Neural crest cell (in vitro differentiated cells): ENCODE results near the gene SLC10A6. TPM values are rescaled to one million over a fixed set of nuclear protein-coding genes. Genes with fewer than 3 reads are reported as not detected.

Source experiments
- DNase-seq: peaks from one replicate; pipeline ENCODE4 v3.0.0; 2021; ENCODE audit warnings: low read depth, mixed read lengths, low spot score
- H3K27ac Mint-ChIP-seq: one replicate; pipeline ENCODE4 v1.8.0; 2021; ENCODE audit warnings: mild to moderate bottlenecking, mixed read lengths; ENCODE audit not compliant: unreplicated experiment
- H3K27me3 Mint-ChIP-seq: 2 replicates; pipeline ENCODE4 v1.8.0; 2021; ENCODE audit warnings: low read depth, mild to moderate bottlenecking, mixed read lengths
- H3K36me3 Mint-ChIP-seq: 2 replicates; pipeline ENCODE4 v1.8.0; 2021; ENCODE audit warnings: low read depth, mild to moderate bottlenecking, mixed read lengths
- H3K4me1 Mint-ChIP-seq: 2 replicates; pipeline ENCODE4 v1.8.0; 2021; ENCODE audit warnings: mixed read lengths
- H3K4me3 Mint-ChIP-seq: one replicate; pipeline ENCODE4 v1.8.0; 2021; ENCODE audit warnings: mild to moderate bottlenecking, mixed read lengths
- H3K9me3 Mint-ChIP-seq: 2 replicates; pipeline ENCODE4 v1.8.0; 2021; ENCODE audit warnings: mixed read lengths
- total RNA-seq: library from RNA; stranded (reverse); gene quantifications from 2 replicates; pipeline ENCODE4 v1.2.1, GENCODE V29; 2021
- TF ChIP-seq, protein P1 (sequence below): fragments of 200-600 bp; sonication (generic); conservative IDR thresholded peaks from 2 replicates; pipeline ENCODE4 v1.5.0; 2021; ENCODE audit warnings: antibody characterized with exemption, mild to moderate bottlenecking

SLC10A6 gene
- total RNA-seq, 1 donor from 2014 or later: not detected

DNA sequence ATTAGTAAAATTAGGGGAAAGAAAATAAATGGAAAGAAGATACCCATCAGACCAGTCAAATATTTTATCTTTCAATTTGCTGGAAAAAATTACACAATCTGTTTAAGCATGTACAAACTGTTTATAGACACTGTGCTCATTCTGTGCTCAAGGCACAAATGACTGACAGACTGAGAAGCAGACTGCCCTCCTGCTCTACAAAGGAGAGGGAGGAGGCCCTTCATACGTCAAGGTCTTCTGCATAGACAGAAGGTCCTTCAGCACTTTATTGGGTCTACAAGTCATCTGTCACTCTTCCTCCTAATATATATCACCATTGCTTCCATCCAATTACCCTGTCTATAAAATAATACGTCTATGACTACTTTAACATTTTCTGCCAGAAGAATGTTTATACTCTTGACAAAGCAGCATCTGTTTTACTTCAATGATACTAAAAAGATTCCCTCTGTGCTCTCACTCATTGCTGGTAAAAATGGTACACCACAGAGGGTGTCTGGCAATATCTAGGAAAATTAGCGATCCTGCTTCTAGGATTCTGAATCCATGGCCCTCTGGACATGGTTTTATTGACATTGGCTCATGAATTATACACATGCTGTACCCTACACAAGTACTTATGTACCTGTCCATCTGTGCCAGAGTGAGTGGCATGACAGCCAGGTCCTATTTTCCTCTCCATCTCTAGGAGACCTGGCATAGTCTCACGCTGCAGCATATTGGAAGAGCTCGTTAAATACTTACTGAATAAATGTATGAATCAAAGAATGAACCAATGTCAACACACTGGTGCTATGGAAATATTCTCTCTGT, 11.3 kb downstream of the SLC10A6 start:
- Mint-ChIP-seq H3K27ac (no peak overlapping the region), H3K4me1 (no peaks in the 10 kb centered on the region), H3K27me3 (no peaks in the 10 kb centered on the region), H3K4me3 (no peak overlapping the region), H3K9me3 (no peaks in the 10 kb centered on the region), H3K36me3 (no peaks in the 10 kb centered on the region)
- no peak for DNase-seq
- TF ChIP-seq, protein P1, sequence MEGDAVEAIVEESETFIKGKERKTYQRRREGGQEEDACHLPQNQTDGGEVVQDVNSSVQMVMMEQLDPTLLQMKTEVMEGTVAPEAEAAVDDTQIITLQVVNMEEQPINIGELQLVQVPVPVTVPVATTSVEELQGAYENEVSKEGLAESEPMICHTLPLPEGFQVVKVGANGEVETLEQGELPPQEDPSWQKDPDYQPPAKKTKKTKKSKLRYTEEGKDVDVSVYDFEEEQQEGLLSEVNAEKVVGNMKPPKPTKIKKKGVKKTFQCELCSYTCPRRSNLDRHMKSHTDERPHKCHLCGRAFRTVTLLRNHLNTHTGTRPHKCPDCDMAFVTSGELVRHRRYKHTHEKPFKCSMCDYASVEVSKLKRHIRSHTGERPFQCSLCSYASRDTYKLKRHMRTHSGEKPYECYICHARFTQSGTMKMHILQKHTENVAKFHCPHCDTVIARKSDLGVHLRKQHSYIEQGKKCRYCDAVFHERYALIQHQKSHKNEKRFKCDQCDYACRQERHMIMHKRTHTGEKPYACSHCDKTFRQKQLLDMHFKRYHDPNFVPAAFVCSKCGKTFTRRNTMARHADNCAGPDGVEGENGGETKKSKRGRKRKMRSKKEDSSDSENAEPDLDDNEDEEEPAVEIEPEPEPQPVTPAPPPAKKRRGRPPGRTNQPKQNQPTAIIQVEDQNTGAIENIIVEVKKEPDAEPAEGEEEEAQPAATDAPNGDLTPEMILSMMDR: no peak

DNA sequence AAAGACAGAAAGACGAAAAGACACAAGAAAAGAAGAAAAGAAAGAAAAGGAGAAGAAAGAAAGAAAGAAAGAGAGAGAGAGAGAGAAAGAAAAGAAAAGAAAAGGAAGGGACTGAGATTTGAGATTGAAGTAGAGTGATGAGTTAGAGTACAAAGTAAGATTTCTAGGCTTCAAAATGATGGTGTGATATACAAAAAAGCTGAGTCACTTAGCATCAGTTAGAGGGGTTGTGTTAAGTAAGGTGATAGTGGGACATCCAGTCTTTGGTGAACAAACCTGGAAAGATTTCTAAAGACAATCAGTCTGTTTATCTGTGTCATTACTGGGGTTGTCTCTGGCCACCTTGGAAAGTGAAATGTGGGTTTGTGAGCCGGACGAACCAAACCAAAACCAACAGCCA, 13.5 kb downstream of the SLC10A6 start:
- H3K4me3 Mint-ChIP-seq: no peak overlapping the region
- H3K4me1 Mint-ChIP-seq: peaks cover 8% of the 10 kb centered on the region
- H3K9me3 Mint-ChIP-seq: no peaks in the 10 kb centered on the region
- TF ChIP-seq, protein P1: no peak
- no peak for DNase-seq
- no peaks in the 10 kb centered on the region for H3K27me3 Mint-ChIP-seq
- peak overlapping the region; percentile 17 for H3K27ac Mint-ChIP-seq
- H3K36me3 Mint-ChIP-seq: no peaks in the 10 kb centered on the region

DNA sequence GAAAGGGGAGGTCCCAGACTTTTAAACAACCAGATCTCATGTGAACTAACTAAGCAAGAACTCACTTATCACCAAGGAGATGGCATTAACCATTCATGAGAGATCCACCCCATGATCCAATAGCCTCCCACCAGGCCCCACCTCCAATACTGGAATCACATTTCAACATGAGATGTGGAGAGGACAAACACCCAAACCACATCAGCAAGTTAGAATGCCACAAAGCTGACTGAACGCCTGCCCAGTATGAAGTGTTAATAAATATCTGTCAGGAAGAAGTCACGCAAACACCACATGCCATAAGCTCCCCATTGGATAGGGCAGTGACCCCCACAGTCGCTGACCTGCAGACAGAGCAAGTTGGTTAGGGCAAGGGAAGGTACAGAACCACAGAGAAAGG, 14.3 kb downstream of the SLC10A6 start:
- Mint-ChIP-seq H3K27ac (no peak overlapping the region), H3K4me1 (peaks cover 8% of the 10 kb centered on the region), H3K9me3 (no peaks in the 10 kb centered on the region), H3K4me3 (no peak overlapping the region), H3K27me3 (no peaks in the 10 kb centered on the region), H3K36me3 (no peaks in the 10 kb centered on the region)
- TF ChIP-seq, protein P1: no peak
- DNase-seq: no peak

DNA sequence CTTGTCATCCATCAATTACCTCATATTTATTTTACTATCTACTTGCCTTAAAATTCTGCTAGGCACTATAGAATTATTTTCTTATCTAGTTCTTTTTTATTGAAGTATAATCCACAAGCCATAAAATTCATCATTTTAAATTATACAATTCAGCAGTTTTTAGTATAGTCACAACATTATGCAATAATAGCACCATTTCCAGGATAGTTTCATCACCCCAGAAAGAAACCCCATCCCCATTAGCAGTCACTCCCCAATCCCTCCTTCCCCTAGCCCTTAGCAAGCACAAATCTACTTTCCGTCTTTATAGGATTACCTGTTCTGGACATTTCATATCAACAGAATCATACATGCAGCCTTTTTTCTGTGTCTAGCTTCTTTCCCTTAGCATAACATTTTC, 15.6 kb downstream of the SLC10A6 start:
- Mint-ChIP-seq H3K27ac (peak overlapping the region; percentile 46), H3K4me3 (no peak overlapping the region), H3K36me3 (no peaks in the 10 kb centered on the region), H3K27me3 (no peaks in the 10 kb centered on the region), H3K4me1 (peaks cover 8% of the 10 kb centered on the region), H3K9me3 (peaks cover 2% of the 10 kb centered on the region)
- TF ChIP-seq, protein P1: no peak
- no peak for DNase-seq

DNA sequence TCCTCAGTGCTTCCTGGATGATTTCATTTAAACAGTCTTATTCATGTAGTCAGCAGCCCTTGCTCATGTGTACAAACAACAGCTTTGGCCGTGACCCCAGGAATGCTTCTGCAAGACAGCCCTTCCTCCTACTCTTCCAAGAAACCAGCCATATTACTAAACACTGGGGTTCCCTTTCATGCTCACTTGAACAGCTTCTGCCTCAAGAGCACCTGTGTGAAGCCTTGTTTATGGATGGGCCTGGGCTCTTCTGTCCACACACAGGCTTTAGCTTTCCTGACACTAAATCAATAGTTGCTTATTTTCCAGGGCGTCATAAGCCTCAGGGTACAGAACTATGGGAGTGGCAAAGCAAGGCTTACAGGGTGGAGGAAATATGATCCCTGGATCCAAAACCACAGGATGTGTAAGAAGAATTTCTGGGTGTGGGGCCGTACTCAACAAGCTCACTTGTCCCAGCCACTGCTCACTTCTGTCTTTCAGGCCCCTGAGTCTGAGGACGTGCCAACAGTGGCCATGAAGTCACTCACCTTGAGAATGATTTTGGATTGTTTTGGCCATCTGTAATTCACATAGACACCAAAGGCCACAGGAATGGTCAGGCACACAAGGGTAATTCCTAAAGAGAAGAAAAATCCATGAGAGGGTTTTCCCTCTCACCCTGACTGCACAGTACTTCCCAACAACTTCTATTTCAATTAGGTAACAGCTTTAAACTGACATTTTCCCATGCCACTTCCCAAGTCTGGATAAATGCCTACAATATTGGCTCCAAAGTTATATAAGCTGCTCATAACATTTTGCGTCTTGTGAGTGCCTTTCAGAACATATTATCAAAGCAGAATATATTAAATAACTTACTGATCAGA, 17.7 kb downstream of the SLC10A6 start:
- Mint-ChIP-seq H3K4me3 (no peak overlapping the region), H3K4me1 (peaks cover 8% of the 10 kb centered on the region), H3K9me3 (peaks cover 4% of the 10 kb centered on the region), H3K36me3 (no peaks in the 10 kb centered on the region), H3K27ac (no peak overlapping the region), H3K27me3 (no peaks in the 10 kb centered on the region)
- TF ChIP-seq, protein P1: no peak
- DNase-seq: no peak
